Neural crest cell (in vitro differentiated cells): ENCODE measurements around the gene FOXRED2. TPM values are rescaled to one million over a fixed set of nuclear protein-coding genes. Genes with fewer than 3 reads are reported as not detected.

Experiments
- DNase-seq: peaks from one replicate; pipeline ENCODE4 v3.0.0; 2021; ENCODE audit warnings: low read depth, mixed read lengths, low spot score
- H3K27ac Mint-ChIP-seq: one replicate; pipeline ENCODE4 v1.8.0; 2021; ENCODE audit warnings: mild to moderate bottlenecking, mixed read lengths; ENCODE audit not compliant: unreplicated experiment
- H3K27me3 Mint-ChIP-seq: 2 replicates; pipeline ENCODE4 v1.8.0; 2021; ENCODE audit warnings: low read depth, mild to moderate bottlenecking, mixed read lengths
- H3K36me3 Mint-ChIP-seq: 2 replicates; pipeline ENCODE4 v1.8.0; 2021; ENCODE audit warnings: low read depth, mild to moderate bottlenecking, mixed read lengths
- H3K4me1 Mint-ChIP-seq: 2 replicates; pipeline ENCODE4 v1.8.0; 2021; ENCODE audit warnings: mixed read lengths
- H3K4me3 Mint-ChIP-seq: one replicate; pipeline ENCODE4 v1.8.0; 2021; ENCODE audit warnings: mild to moderate bottlenecking, mixed read lengths
- H3K9me3 Mint-ChIP-seq: 2 replicates; pipeline ENCODE4 v1.8.0; 2021; ENCODE audit warnings: mixed read lengths
- CTCF ChIP-seq: fragments of 200-600 bp; sonication (generic); conservative IDR thresholded peaks from 2 replicates; pipeline ENCODE4 v1.5.0; 2021; ENCODE audit warnings: antibody characterized with exemption, mild to moderate bottlenecking
- total RNA-seq: library from RNA; stranded (reverse); gene quantifications from 2 replicates; pipeline ENCODE4 v1.2.1, GENCODE V29; 2021

FOXRED2 gene
- total RNA-seq, 1 donor from 2014 or later, result 45.1 TPM

- no peak overlapping the region for H3K27ac Mint-ChIP-seq
- peaks cover 19% of the 10 kb centered on the region for H3K4me1 Mint-ChIP-seq
- peak overlapping the region; percentile 57 for H3K4me3 Mint-ChIP-seq
- H3K9me3 Mint-ChIP-seq, result peaks cover 4% of the 10 kb centered on the region
- no peak for TF ChIP-seq CTCF
- no peak for DNase-seq
- H3K36me3 Mint-ChIP-seq, result peaks cover 23% of the 10 kb centered on the region
- H3K27me3 Mint-ChIP-seq, result no peaks in the 10 kb centered on the region
Observed at GRCh38 chr22:36505998-36506635, 723 bp downstream of the FOXRED2 start.

- H3K27ac Mint-ChIP-seq, result no peak overlapping the region
- no peaks in the 10 kb centered on the region for H3K27me3 Mint-ChIP-seq
- no peak for DNase-seq
- H3K9me3 Mint-ChIP-seq, result no peaks in the 10 kb centered on the region
- no peak overlapping the region for H3K4me3 Mint-ChIP-seq
- no peaks in the 10 kb centered on the region for H3K36me3 Mint-ChIP-seq
- no peak for TF ChIP-seq CTCF
- H3K4me1 Mint-ChIP-seq, result no peaks in the 10 kb centered on the region
Observed at GRCh38 chr22:36497910-36498665, 8.8 kb downstream of the FOXRED2 start.

- no peak overlapping the region for H3K27ac Mint-ChIP-seq
- no peaks in the 10 kb centered on the region for H3K27me3 Mint-ChIP-seq
- DNase-seq, result no peak
- H3K4me1 Mint-ChIP-seq, result no peaks in the 10 kb centered on the region
- peaks cover 3% of the 10 kb centered on the region for H3K36me3 Mint-ChIP-seq
- no peaks in the 10 kb centered on the region for H3K9me3 Mint-ChIP-seq
- no peak for TF ChIP-seq CTCF
- no peak overlapping the region for H3K4me3 Mint-ChIP-seq
Observed at GRCh38 chr22:36493690-36494110, 13.1 kb downstream of the FOXRED2 start.

- no peaks in the 10 kb centered on the region for H3K4me1 Mint-ChIP-seq
- H3K4me3 Mint-ChIP-seq, result no peak overlapping the region
- H3K36me3 Mint-ChIP-seq, result peaks cover 11% of the 10 kb centered on the region
- DNase-seq, result no peak
- no peaks in the 10 kb centered on the region for H3K27me3 Mint-ChIP-seq
- no peak overlapping the region for H3K27ac Mint-ChIP-seq
- H3K9me3 Mint-ChIP-seq, result no peaks in the 10 kb centered on the region
- no peak for TF ChIP-seq CTCF
Observed at GRCh38 chr22:36492109-36492508, 14.7 kb downstream of the FOXRED2 start.

GRCh38 chr22:36491155-36491554 lies 15.7 kb downstream of the FOXRED2 start:
- DNase-seq, result no peak
- Mint-ChIP-seq H3K27ac (no peak overlapping the region), H3K4me1 (peaks cover 4% of the 10 kb centered on the region), H3K4me3 (no peak overlapping the region), H3K9me3 (no peaks in the 10 kb centered on the region), H3K27me3 (no peaks in the 10 kb centered on the region), H3K36me3 (peaks cover 17% of the 10 kb centered on the region)
- TF ChIP-seq CTCF, result no peak
